Activated CD8-positive, alpha-beta memory T cell treated with anti-CD3 and anti-CD28 coated beads, Interleukin-2, amount 10 ng/mL, durations not matched to agents 7 days and 5 days (primary cell): ENCODE results near the gene RAB34. TPM values are rescaled to one million over a fixed set of nuclear protein-coding genes. Genes with fewer than 3 reads are reported as not detected.
A peak's percentile ranks its signal among the peaks of the same experiment; 100 is the strongest.
"Not testable (repeated sequence)": the region's sequence is repeated elsewhere in the genome, so short reads cannot be mapped to it uniquely, and the experiment has no call there.

ENCODE experiments used
- ATAC-seq: fragments of 150-1000 bp; cut with Tn5 transposase; one replicate; pipeline ENCODE4 v1.10.0; 2021; ENCODE audit warnings: moderate library complexity
- CTCF ChIA-PET: fragments of 350-600 bp; sonication (Branson Sonifier 250); formaldehyde crosslinking; loops from one replicate; lab custom pipeline; 2021; ENCODE audit warnings: antibody characterized with exemption; lab: Charles Lee
- DNase-seq: peaks from one replicate; pipeline ENCODE4 v3.0.0-alpha.2; 2020
- H3K27ac Mint-ChIP-seq: one replicate; pipeline ENCODE4 v1.8.0; 2021; ENCODE audit warnings: mild to moderate bottlenecking, mixed read lengths
- H3K27me3 Mint-ChIP-seq: one replicate; pipeline ENCODE4 v1.8.0; 2021; ENCODE audit warnings: mixed read lengths
- H3K36me3 Mint-ChIP-seq: one replicate; pipeline ENCODE4 v1.8.0; 2021; ENCODE audit warnings: mild to moderate bottlenecking, mixed read lengths
- H3K4me1 Mint-ChIP-seq: one replicate; pipeline ENCODE4 v1.8.0; 2021; ENCODE audit warnings: mixed read lengths
- H3K4me3 Mint-ChIP-seq: one replicate; pipeline ENCODE4 v1.8.0; 2021; ENCODE audit warnings: mild to moderate bottlenecking, moderate library complexity, mixed read lengths
- H3K9me3 Mint-ChIP-seq: one replicate; pipeline ENCODE4 v1.8.0; 2022; ENCODE audit warnings: low read depth, mixed read lengths
- total RNA-seq, 2 experiments: library from RNA; stranded (reverse); gene quantifications; one replicate each; pipeline ENCODE4 v1.2.3, GENCODE V29; 2021

Gene RAB34
- total RNA-seq, 2 experiments from 2014 or later, result 5.6 to 8.3 TPM

- CTCF ChIA-PET, result interaction anchor here (1.3 to 4.5 kb wide), 5 partner anchors 11 to 230 kb away, joined by 4 to 37 read pairs (median 10); partner anchors contain the start of genes PHF12 and PROCA1
- Mint-ChIP-seq H3K4me3 (peak overlapping the region; percentile 100), H3K9me3 (no peaks in the 10 kb centered on the region), H3K27me3 (peaks cover 9% of the 10 kb centered on the region), H3K27ac (peak overlapping the region; percentile 98), H3K36me3 (peaks cover 51% of the 10 kb centered on the region), H3K4me1 (peaks cover 53% of the 10 kb centered on the region)
- no peak for DNase-seq
- no peak for ATAC-seq
These were observed 4.9 kb upstream of the RAB34 start for GRCh38 chr17:28722417-28723158.

- CTCF ChIA-PET, result interaction anchor here (0.7 to 4.5 kb wide), 10 partner anchors 10 to 232 kb away, joined by 3 to 37 read pairs (median 8); partner anchors contain the start of genes BLTP2, PHF12 and PROCA1
- Mint-ChIP-seq H3K27me3 (peaks cover 17% of the 10 kb centered on the region), H3K4me1 (peaks cover 53% of the 10 kb centered on the region), H3K36me3 (peaks cover 51% of the 10 kb centered on the region), H3K4me3 (peak overlapping the region; percentile 100), H3K27ac (peak overlapping the region; percentile 98)
- ATAC-seq, DNase-seq, H3K9me3 Mint-ChIP-seq: not testable (repeated sequence)
These were observed 3.3 kb upstream of the RAB34 start for GRCh38 chr17:28720997-28721329.

GRCh38 chr17:28720247-28720996, 2.8 kb upstream of the RAB34 start:
- CTCF ChIA-PET, result interaction anchor here (0.7 to 4.5 kb wide), 15 partner anchors 7 to 232 kb away, joined by 3 to 37 read pairs (median 8); partner anchors contain the start of genes BLTP2, DHRS13, NEK8 and PHF12
- peak overlapping the region; percentile 100 for H3K4me3 Mint-ChIP-seq
- H3K36me3 Mint-ChIP-seq, result peaks cover 51% of the 10 kb centered on the region
- peaks cover 53% of the 10 kb centered on the region for H3K4me1 Mint-ChIP-seq
- peak overlapping the region; percentile 98 for H3K27ac Mint-ChIP-seq
- ATAC-seq, result peak; percentile 1
- H3K9me3 Mint-ChIP-seq, result no peaks in the 10 kb centered on the region
- DNase-seq, result peak; percentile 68
- peaks cover 22% of the 10 kb centered on the region for H3K27me3 Mint-ChIP-seq

- peaks cover 39% of the 10 kb centered on the region for H3K4me1 Mint-ChIP-seq
- H3K9me3 Mint-ChIP-seq, result no peaks in the 10 kb centered on the region
- CTCF ChIA-PET, result interaction anchor here (0.8 to 4.5 kb wide), 13 partner anchors 8 to 234 kb away, joined by 4 to 37 read pairs (median 8); partner anchors contain the start of genes BLTP2, DHRS13, NEK8 and PHF12
- peak overlapping the region; percentile 98 for H3K27ac Mint-ChIP-seq
- DNase-seq, result no peak
- peaks cover 38% of the 10 kb centered on the region for H3K36me3 Mint-ChIP-seq
- no peak for ATAC-seq
- peak overlapping the region; percentile 100 for H3K4me3 Mint-ChIP-seq
- H3K27me3 Mint-ChIP-seq, result peaks cover 32% of the 10 kb centered on the region
These were observed 1.4 kb upstream of the RAB34 start for GRCh38 chr17:28719021-28719433.

- peak overlapping the region; percentile 40 for H3K4me3 Mint-ChIP-seq
- H3K4me1 Mint-ChIP-seq, result peaks cover 33% of the 10 kb centered on the region
- H3K27me3 Mint-ChIP-seq, result peaks cover 36% of the 10 kb centered on the region
- peak overlapping the region; percentile 24 for H3K27ac Mint-ChIP-seq
- ATAC-seq, result no peak
- CTCF ChIA-PET, result interaction anchor here (1.4 to 4.0 kb wide), 4 partner anchors 9 to 184 kb away, joined by 4 to 37 read pairs (median 10); partner anchors contain the start of genes DHRS13 and NEK8
- peaks cover 33% of the 10 kb centered on the region for H3K36me3 Mint-ChIP-seq
- no peaks in the 10 kb centered on the region for H3K9me3 Mint-ChIP-seq
- no peak for DNase-seq
These were observed 809 bp upstream of the RAB34 start for GRCh38 chr17:28718333-28719020.

- peaks cover 21% of the 10 kb centered on the region for H3K36me3 Mint-ChIP-seq
- peaks cover 26% of the 10 kb centered on the region for H3K4me1 Mint-ChIP-seq
- DNase-seq, result no peak
- no peak overlapping the region for H3K4me3 Mint-ChIP-seq
- no peak overlapping the region for H3K27ac Mint-ChIP-seq
- ATAC-seq, result no peak
- H3K27me3 Mint-ChIP-seq, result peaks cover 36% of the 10 kb centered on the region
- H3K9me3 Mint-ChIP-seq, result no peaks in the 10 kb centered on the region
- CTCF ChIA-PET, result interaction anchor here (0.7 kb wide), 1 partner anchor 10 kb away, joined by 4 read pairs; no protein-coding TSS in a partner anchor
These were observed 709 bp downstream of the RAB34 start for GRCh38 chr17:28716740-28717577.

- CTCF ChIA-PET, result interaction anchor here (0.8 to 5.3 kb wide), 3 partner anchors 12 to 35 kb away, joined by 3 to 52 read pairs (median 4); partner anchors contain the start of genes NEK8 and TLCD1
- peaks cover 24% of the 10 kb centered on the region for H3K4me1 Mint-ChIP-seq
- ATAC-seq (no peak), DNase-seq (no peak)
- peaks cover 36% of the 10 kb centered on the region for H3K27me3 Mint-ChIP-seq
- peaks cover 6% of the 10 kb centered on the region for H3K36me3 Mint-ChIP-seq
- no peak overlapping the region for H3K27ac Mint-ChIP-seq
- no peak overlapping the region for H3K4me3 Mint-ChIP-seq
- H3K9me3 Mint-ChIP-seq, result no peaks in the 10 kb centered on the region
These were observed 2.5 kb downstream of the RAB34 start for GRCh38 chr17:28715217-28715616.

- no peak overlapping the region for H3K27ac Mint-ChIP-seq
- peaks cover 34% of the 10 kb centered on the region for H3K27me3 Mint-ChIP-seq
- CTCF ChIA-PET, result interaction anchor here (5.3 kb wide), 1 partner anchor 13 kb away, joined by 52 read pairs; the partner anchor contains the start of genes NEK8 and TLCD1
- H3K4me3 Mint-ChIP-seq, result no peak overlapping the region
- no peaks in the 10 kb centered on the region for H3K9me3 Mint-ChIP-seq
- no peak for ATAC-seq
- peaks cover 25% of the 10 kb centered on the region for H3K4me1 Mint-ChIP-seq
- H3K36me3 Mint-ChIP-seq, result no peaks in the 10 kb centered on the region
- no peak for DNase-seq
These were observed 3.4 kb downstream of the RAB34 start for GRCh38 chr17:28714281-28714680.

GRCh38 chr17:28712705-28713415, 4.8 kb downstream of the RAB34 start:
- ATAC-seq (no peak), DNase-seq (no peak)
- H3K36me3 Mint-ChIP-seq, result peaks cover 3% of the 10 kb centered on the region
- no peaks in the 10 kb centered on the region for H3K9me3 Mint-ChIP-seq
- peaks cover 27% of the 10 kb centered on the region for H3K27me3 Mint-ChIP-seq
- CTCF ChIA-PET, result interaction anchor here (1.0 to 5.3 kb wide), 6 partner anchors 12 to 68 kb away, joined by 3 to 52 read pairs (median 10); partner anchors contain the start of genes BLTP2, NEK8 and TLCD1
- H3K27ac Mint-ChIP-seq, result peak overlapping the region; percentile 93
- peak overlapping the region; percentile 81 for H3K4me3 Mint-ChIP-seq
- H3K4me1 Mint-ChIP-seq, result peaks cover 17% of the 10 kb centered on the region

- Mint-ChIP-seq H3K9me3 (no peaks in the 10 kb centered on the region), H3K27me3 (peaks cover 27% of the 10 kb centered on the region)
- CTCF ChIA-PET, result interaction anchor here (1.0 to 5.3 kb wide), 7 partner anchors 13 to 68 kb away, joined by 3 to 52 read pairs (median 12); partner anchors contain the start of genes BLTP2, NEK8 and TLCD1
These were observed 5.5 kb downstream of the RAB34 start for GRCh38 chr17:28712032-28712704.

GRCh38 chr17:28711723-28712031, 6.0 kb downstream of the RAB34 start, which contains the start of gene PROCA1:
TSS of gene PROCA1 (minus strand) at chr17:28711888. CDS start at chr17:28711660, 228 bp downstream.
- Mint-ChIP-seq H3K9me3 (no peaks in the 10 kb centered on the region), H3K27me3 (peaks cover 24% of the 10 kb centered on the region), H3K4me3 (peak within 1 kb of the TSS; percentile 81), H3K4me1 (peaks cover 17% of the 10 kb centered on the region), H3K36me3 (peaks cover 3% of the 10 kb centered on the region), H3K27ac (peak within 1 kb of the TSS; percentile 93)
- CTCF ChIA-PET, result interaction anchor here (0.8 to 5.3 kb wide), 11 partner anchors 8 to 67 kb away, joined by 3 to 52 read pairs (median 9); partner anchors contain the start of genes BLTP2, NEK8, RPL23A and SDF2
- DNase-seq (peak; percentile 68), ATAC-seq (peak; percentile 49)

More at GRCh38 chr17:28712032-28712704, 5.5 kb downstream of the RAB34 start:
- peak overlapping the region; percentile 93 for H3K27ac Mint-ChIP-seq
- DNase-seq (peak; percentile 79), ATAC-seq (peak; percentile 35)
- peak overlapping the region; percentile 81 for H3K4me3 Mint-ChIP-seq
- H3K36me3 Mint-ChIP-seq, result peaks cover 3% of the 10 kb centered on the region
- H3K4me1 Mint-ChIP-seq, result peaks cover 17% of the 10 kb centered on the region
